Brain pericyte (primary cell): ENCODE measurements around the gene PYY.
"Not testable (repeated sequence)": the region's sequence is repeated elsewhere in the genome, so short reads cannot be mapped to it uniquely, and the experiment has no call there.

ENCODE experiments used
- DNase-seq: peaks from one replicate; pipeline ENCODE4 v3.0.0-alpha.2; 2012; ENCODE audit warnings: low read depth, low spot score

The PYY gene

DNA sequence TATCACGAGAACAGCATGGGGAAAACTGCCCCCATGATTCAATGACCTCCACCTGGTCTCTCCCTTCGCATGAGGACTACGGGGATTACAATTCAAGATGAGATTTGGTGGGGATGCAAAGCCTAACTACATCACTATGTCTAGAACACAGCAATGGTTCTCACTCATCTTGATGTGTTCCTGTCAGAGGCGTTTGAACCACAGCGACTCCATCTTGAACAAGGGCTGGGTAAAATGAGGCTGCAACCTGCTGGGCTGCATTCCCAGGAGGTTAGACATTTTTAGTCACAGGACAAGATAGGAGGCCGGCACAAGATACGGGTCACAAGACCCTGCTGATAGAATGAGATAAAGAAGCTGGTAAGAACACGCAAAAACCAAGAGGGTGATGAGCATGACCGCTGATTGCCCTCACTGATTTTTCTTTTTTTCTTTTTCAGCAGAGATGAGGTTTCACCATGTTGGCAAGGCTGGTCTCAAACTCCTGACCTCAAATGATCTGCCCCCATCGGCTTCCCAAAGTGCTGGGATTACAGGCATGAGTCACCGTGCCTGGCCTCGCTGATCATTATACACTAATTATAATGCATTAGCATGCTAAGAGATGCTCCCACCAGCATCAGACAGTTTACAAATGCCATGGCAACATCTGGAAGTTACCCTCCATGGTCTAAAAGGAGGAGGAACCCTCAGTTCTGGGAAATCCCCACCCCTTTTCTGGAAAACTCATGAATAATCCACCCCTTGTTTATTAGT is 8.5 kb downstream of the PYY start:
- no peak for DNase-seq

DNA sequence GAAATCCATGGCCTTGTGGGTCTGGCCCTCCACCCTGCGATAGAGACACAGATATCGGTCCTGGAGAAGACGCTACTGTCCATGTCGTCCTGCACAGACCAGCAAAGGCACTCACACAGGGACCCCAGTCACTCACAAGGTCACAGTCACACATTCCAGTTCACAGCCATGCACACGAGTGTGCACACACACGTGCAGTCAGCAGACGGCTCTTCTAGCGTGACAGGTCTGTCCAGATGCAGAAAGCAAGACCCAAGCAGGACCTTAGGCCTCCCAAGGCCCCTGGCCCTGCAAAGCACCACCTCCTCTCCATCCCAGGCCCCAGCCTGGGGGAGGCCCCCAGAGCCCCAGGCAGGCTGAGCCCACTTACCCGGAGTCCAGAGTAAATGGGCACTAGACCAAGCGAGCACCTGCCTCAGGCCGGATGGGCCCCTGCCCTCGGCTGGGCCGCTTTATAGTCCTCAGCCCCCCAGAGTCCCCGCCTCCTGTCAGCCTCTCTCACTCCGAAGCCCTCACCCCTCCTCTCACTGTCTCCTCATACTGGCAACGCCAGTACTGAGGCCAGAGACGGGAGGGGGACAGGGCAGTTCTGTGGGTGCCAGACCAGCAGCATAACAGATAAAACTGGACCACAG is 11.6 kb downstream of the PYY start, which contains the start of gene PPY:
TSS of gene PPY (minus strand) at position 426 of the 635 bp plus-strand sequence. CDS start 822 bp downstream, outside the sequence.
- no peak for DNase-seq

DNA sequence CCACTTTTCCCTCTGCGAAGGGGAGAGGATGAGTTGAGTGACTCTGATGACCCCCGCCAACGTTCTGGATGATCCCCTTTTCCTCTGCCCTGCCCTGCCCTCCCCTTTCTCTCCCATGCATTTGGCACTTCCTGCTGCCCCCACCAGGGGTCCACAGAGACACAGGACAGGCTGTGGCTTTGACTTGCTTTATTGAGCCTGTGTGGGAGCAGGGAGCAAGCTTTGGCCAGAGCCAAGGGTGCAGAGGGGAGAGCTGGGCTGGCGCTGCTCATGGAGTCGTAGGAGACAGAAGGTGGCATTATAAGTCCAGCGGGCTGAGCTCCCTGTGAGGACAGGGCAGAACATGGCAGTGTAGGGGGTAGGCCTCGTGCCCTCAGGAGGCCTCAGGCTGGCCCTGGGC is 13.1 kb downstream of the PYY start:
- no peak for DNase-seq

DNA sequence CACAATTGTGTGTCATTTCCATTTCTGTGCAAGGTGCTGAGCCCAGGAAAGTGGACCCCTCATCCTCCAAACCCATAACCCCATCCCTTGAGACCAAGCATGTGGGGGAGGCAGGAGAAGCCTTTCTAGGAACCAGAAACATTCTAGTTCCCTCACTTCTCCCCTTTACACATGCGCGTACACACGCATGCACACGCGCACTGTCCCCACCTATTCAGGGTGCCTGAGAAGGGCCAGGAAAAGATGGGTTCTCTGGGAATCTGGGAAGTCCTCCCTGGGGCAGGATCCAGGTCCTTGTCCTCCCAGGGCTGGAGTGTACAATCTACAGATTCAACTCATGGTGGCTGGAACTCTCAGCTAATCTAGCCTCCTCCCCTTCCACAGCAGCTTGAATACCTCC is 13.9 kb downstream of the PYY start:
- DNase-seq = no peak

DNA sequence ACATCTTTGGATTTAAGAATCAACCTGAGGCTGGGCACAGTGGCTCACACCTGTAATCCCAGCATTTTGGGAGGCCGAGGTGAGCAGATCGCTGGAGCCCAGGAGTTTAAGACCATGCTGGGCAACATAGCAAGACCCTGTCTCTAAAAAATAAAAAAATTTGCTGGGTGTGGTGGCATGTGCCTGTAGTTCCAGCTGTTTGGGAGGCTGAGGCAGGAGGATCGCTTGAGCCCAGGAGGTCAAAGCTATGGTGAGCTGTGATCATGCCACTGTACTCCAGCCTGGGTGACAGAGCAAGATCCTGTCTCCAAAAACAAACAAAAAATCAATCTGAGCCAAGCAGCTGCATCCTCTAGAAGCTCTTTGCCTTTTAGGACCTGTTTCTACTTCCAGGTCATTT is 14.3 kb downstream of the PYY start:
- DNase-seq = not testable (repeated sequence)

DNA sequence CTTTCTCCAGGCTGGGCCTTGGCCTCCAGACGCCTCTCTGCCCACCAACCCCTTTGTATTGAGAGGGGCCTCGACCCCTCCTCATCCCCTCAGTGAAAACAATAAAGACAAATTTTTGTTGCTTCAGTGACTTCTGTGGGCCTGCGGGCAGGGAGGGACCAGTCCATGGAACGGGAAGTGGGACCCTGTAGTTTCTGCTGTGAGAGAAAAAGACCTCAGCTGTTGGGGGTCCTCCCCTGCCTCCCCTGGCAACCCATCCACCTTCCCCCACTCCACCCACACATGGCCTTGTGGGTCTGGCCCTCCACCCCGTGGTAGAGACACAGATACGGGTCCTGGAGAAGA is 14.9 kb downstream of the PYY start:
- no peak for DNase-seq

DNA sequence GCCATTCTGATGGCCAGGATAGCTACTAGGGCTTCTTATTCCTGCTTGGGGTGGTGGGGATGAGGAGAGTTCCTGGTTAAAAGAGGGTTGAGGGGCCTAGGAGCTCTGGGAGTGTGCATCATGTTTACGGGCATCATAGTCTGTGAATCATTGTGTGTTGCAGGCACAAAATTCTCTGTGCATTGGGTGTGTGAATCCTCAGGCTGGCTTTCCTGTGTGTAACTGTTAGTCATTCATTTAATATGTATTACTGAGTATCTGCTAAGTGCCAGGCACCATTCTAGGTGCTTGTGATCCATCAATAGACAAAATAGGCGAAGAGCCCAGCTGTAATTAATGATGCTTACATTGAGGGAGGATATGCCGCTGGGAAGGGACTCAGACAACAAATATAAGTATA is 17.3 kb downstream of the PYY start:
- no peak for DNase-seq

DNA sequence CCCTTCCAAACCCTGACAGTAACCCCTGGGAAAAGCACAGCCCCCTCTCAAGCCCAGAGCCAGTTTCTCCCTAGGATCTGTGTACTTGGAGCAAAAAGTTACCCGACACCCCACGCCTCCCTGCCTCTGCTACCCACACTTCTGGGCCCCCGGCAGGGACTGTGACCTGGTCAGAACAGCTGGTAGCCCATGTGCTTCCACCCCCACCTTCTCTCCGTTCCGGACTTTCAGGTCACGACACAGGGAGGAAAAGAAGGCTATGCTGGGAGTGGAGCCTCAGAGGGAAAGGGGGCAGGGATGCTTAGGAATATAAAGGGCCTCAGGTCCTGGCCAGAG is 17.8 kb downstream of the PYY start:
- DNase-seq = no peak

DNA sequence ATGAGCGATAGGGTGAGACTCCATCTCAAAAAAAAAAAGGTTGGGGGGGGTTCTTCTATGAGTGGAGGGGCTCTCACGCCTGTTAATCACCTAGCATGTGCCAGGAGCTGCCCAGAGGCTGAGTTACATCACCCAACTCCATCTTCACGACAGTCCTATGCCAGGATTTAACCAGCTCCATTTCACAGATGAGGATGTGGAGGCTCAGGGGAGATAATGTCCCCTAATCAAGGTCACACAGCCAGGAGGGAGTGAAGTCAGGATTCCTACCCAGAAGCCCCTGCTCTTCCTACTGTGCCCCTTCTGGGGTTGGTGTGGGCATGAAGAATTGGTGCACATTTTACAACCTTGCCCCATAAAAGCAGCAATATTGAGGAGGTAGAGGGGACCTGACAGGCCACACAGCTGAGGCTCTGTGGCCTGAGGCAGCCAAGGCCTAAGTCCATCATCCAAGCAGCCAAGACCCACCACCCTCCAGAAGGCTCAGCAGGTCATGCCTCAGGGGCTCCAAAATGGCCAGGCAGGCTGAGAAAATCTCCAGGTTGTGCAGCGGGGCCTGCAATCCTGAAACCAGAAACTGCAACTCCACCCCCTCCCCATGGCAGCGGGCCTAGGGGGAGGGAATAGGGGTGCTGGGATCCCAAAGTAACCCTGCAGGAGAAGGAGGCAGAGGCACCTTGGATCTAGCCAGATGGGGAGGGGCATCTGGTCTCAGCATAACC is 18.4 kb downstream of the PYY start:
- no peak for DNase-seq

DNA sequence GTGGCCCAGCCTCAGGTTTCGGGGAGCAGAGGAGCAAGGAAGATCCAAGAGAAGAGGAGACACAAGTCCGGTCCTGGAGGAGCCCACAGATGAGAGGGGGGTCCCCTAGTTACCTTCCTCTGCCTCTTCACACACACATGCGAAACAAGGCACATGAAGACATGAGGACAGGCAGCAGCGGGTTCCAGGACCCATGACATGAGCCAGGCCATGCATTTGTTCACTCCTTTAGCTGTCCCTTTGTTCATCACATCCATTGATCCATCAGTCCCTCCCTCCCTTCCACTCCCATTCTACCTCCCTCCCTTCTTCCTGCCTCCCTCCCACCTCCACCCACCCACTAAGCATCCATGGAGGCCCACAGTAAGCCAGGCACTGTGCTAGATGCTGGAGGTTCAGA is 20.8 kb downstream of the PYY start:
- DNase-seq = no peak

DNA sequence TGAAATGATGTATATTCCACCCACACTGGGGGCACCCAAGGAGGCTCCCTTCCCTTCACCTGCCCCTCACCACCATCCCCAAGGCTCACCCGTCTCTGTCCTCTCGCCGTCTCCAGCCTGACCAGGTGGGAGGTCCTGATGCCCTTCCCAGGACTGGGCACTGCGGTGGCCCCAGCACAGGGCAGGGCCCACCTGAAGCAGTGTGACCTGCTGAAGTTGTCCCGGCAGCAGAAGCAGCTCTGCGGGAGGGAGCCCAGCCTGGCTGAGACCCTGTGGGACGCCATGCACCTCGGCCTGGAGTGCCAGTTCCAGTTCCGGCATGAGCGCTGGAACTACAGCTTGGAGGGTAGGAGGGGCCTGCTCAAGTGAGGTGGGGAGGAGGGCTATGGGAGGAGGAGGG is 21.4 kb downstream of the PYY start:
- no peak for DNase-seq

DNA sequence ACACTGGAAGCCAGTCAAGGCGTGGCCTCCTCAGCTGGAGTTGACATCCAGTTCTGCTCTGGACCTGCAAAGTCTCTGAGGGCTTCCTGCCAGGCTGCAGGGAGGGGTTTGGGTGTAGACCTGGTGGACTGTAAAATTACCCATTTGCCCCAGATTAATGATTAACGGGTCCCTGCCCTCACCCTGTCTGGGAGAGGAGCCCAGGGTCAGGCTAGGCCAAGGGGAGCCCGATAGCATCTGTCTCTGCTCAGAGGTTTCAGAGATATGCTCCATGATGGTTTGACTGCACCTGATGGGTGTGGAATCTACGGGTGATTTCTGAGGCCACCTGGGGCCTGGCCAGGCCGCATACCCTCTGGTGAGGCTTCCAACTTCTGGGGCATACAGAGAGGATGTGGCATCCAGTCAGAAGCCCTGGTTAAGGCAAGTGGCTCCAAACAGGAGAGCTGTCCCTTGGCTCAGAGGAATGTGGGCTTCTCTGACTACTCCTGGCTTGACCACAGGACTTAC is 22.6 kb downstream of the PYY start:
- no peak for DNase-seq

DNA sequence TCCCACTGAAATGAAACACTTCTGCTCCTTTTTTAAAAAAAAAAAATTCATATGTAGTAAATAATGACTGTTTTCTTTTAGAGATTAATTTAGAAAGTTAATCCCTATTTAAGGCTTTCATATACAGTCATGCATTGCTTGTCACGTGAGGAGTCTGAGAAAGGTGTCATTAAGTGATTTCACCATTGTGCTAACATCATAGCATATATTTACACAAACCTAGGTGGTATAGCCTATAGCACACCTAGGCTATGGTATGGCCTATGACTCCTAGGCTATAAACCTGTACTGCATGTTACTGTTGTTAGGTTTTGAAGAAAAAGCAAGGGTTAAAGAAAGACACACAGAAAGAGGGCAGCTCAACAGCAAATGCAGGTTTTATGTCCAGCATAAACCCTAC is 25.1 kb downstream of the PYY start:
- DNase-seq = no peak

DNA sequence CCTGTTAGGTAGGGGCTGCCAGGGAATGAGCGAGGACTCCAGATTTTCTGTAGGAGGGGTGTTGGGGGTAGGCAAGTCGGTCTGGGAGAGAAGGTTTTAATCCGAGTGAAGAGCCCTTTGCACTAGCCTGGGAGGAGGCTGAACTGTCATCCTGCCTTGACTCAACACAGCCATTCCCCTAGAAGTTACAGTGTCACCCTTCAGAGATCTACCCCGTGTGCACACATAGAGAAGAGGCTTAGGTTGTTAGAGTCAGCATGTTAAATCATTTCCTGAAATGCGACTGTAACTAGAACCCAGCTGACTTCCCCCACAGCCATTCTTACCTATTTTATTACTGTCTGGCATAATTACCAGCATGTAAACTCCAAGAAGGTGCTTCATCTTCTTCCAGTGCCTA is 25.8 kb downstream of the PYY start:
- not testable (repeated sequence) for DNase-seq

DNA sequence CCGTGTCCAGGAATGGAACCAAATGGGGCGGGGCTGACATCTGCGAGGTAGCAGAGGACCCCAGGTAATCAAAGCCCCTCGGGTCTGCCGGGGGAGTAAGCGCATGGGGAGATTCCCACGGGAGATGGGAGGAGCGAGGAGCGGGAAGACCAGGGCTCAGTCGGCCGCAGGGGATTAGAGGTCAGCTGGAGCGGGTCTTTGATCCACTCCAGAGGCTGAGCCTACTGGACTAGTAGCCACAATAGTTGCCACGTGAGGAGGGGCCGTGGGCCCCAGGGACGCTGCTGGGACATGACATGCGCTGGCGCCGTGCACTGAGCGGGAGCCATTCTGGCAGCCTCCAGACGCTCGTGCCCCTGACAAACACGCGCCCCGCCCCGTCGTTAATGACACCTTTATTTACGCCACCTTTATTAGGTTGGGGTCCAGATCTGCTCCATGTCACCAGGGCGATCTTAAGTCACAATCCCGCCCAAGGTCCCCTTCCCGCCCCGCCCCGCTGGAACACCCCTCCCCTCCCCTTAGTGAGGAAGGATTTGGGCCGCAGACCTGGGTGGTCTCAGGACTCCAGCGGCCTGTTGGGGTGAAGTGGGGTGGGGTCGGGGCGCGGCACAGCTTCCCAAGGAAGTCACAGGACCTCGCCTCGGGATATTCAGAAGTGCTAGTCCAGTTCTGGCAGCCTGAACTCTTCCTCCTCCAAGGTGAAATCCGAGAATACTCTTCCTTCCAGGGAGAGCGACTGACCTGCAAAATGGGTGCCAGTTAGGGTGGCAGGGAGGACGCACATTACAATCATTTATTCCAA is 26.5 kb downstream of the PYY start:
- DNase-seq = no peak

DNA sequence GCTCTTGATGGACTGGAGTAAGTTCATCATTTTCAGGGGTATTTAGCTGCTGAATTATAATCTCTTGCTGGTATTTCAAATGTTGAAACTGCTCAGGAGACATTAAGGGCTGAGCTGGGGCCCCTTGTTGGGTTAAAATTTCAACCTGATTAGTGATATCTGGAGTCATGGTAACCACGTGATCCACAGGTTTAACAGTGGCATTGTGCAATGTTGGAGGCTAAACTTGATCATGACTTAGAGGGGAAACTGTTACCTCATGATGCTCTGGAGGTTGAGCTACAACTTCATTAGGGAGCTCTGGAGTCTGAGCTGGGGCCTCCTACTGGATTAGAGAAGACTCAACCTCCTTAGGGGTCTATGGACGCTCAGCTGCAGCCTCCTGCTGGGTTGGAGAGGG is 29.2 kb downstream of the PYY start:
- DNase-seq = no peak

DNA sequence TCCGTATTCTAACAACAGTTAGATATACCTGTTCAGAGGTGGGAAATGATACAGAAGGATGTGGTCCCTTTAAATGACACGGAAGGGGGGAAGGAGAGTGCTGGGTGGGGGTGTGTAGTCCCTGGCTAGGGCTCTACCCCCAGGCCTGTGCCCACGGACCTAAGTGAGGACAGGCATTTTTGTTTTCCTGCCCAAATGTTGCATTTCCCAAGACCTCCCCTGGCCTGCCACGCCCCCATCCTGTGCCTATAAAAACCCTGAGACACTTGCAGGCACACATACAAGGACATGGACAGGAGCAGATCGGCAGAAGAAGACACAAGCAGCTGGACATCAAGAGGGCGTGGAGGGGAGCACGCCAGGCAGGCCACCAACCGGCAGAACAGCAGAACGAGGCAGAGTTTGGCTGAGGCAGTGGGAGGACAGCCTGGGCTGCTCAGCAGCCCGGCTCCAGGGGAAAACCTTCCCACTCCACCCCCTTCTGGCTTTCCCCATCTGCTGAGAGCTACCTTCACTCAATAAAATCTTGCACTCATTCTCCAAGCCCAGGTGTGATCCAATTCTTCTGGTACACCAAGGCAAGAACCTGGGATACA is 33.1 kb downstream of the PYY start:
- DNase-seq = no peak

DNA sequence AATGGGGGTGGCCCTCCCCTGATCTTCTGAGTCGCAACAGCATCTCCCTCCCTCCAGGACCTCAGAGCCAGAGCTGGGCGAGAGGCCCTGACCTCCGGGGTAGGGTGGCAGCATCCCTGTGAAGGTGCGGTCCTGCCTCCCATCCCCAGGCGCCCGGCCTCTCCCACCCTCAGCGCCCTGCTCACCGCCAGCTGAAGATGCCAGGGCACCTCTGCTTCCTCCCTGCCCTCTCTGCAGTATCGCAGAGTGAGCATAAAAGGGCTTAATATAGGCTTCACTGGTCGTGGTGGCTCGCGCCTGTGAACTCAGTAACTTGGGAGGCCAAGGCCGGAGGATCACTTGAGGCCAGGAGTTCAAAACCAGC is 35.7 kb downstream of the PYY start:
- DNase-seq = no peak

DNA sequence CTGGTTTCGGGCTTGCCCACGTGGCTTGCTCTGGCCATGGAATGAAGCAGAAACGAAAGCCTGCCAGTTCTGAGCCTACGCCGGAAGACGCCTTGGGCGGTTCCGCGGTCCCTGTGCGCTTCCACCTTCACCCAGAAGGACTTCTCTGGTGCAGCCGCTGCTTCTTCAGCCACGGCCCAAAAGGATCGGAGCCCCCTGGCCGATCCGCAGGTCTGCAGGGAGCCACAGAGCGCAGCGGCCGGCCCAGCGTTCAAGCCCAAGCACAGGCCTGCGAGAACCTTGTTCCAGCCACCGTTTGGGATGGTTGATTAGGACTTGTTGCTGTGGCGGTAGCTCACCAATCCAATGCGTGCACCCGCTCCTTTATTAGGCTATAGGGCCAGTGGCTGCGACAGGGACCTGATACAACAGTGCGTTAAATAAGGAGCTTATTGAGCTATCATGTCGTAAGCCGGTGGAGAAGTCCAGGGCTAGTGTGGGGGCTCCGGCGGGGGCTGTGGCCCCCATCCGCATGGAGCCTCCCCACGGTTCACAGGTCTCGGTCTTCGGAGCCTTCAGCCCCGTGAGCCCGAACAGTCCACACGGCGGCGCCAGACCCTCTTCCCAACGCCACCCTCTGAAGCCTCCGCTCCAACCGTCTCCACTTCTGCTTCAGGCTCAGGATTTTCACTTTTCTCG is 36.3 kb downstream of the PYY start:
- DNase-seq = no peak

DNA sequence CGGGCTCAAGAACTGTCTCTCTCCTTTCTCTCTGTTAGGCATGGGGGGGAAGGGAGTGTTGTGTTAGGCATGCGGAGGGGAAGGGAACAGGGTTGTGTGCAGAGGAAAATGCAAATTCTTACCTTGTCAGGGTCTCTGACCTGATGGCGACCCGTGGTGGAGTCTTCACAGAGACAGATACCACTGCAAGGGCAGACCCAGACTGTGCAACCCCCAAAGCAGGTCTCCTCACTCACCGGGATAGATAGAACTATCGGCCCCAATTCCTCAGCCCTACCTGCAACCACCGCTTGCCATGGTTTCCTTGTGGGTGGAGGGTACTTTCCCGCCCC is 36.8 kb downstream of the PYY start:
- no peak for DNase-seq

DNA sequence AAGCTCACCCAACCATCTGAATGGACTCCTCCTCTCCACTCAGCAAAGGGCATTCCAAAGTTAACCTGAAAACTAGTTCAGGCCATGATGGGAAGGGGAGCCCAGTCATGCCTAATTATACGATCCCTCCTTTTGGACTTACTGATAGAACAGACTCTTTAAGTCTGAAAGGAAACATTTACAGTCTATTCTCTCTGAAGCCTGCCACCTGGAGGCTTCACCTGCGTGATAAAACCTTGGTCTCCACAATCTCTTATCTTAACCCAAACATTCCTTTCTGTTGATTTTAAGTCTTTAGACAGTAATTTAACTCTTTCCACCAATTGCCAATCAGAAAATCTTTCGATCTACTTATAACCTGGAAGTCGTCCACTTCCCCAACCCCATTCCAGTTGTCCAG is 37.4 kb downstream of the PYY start:
- no peak for DNase-seq
